SK-N-SH (cell line): ENCODE data around the gene XRCC5. TPM values are rescaled to one million over a fixed set of nuclear protein-coding genes. Genes with fewer than 3 reads are reported as not detected.

Source experiments
- CTCF ChIA-PET: fragments of 300-600, 350-600 bp; formaldehyde crosslinking; extraction: SDS; loops from one replicate; lab custom pipeline; 2021; lab: Yijun Ruan, JAX
- POLR2A ChIA-PET: fragments of 350-600 bp; sonication (Branson Sonifier 250); formaldehyde crosslinking; extraction: SDS; loops from one replicate; lab custom pipeline; 2020; ENCODE audit warnings: antibody characterized with exemption, inconsistent platforms; lab: Yijun Ruan, JAX
- DNase-seq: peaks from one replicate; pipeline ENCODE4 v3.0.0; 2012
- H2AFZ ChIP-seq: fragments of 200-600 bp; sonication (generic); 2 replicates; pipeline ENCODE4 v1.8.1; 2016; ENCODE audit warnings: antibody characterized with exemption, mild to moderate bottlenecking, low read depth
- H3F3A ChIP-seq: fragments of 200-600 bp; sonication (generic); replicated peaks from 2 replicates; pipeline ENCODE3; 2016; ENCODE audit warnings: antibody characterized with exemption, mild to moderate bottlenecking; ENCODE audit not compliant: insufficient read depth
- H3K27ac ChIP-seq, 2 experiments: fragments of 200-500 bp in 1 of 2; fragments of 200-600 bp in 1 of 2; sonication (Bioruptor generic) in 1 of 2; sonication (generic), shearing (Covaris generic) in 1 of 2; 2 replicates each; pipeline versions ENCODE4 v1.5.1 to v1.6.1; 2014 to 2016; ENCODE audit warnings: low read depth in 2 of 2, inconsistent platforms in 1 of 2, low read length in 1 of 2, mild to moderate bottlenecking in 1 of 2, mixed read lengths in 1 of 2
- H3K27me3 ChIP-seq: fragments of 200-600 bp; sonication (generic), shearing (Covaris generic); 2 replicates; pipeline ENCODE4 v1.6.1; 2016; ENCODE audit warnings: mixed run types; ENCODE audit not compliant: insufficient read depth
- H3K36me3 ChIP-seq, 2 experiments: fragments of 200-500 bp in 1 of 2; fragments of 200-600 bp in 1 of 2; sonication (Bioruptor generic) in 1 of 2; sonication (generic) in 1 of 2; replicated peaks in 1 of 2; 2 replicates each; pipeline versions ENCODE3 to v1.5.1; 2014 to 2016; ENCODE audit warnings: low read length in 1 of 2, mild to moderate bottlenecking in 1 of 2; ENCODE audit not compliant: insufficient read depth in 2 of 2, control insufficient read depth in 1 of 2
- H3K4me1 ChIP-seq, 2 experiments: fragments of 200-500 bp in 1 of 2; fragments of 200-600 bp in 1 of 2; sonication (Bioruptor generic) in 1 of 2; sonication (generic), shearing (Covaris generic) in 1 of 2; 2 replicates each; pipeline versions ENCODE4 v1.5.1 to v1.6.1; 2014 to 2016; ENCODE audit warnings: low read depth in 1 of 2, low read length in 1 of 2, mixed run types in 1 of 2; ENCODE audit not compliant: insufficient read depth in 2 of 2, control insufficient read depth in 1 of 2
- H3K4me2 ChIP-seq: fragments of 200-600 bp; sonication (generic), shearing (Covaris generic); 2 replicates; pipeline ENCODE4 v1.6.1; 2017; ENCODE audit warnings: mixed run types
- H3K4me3 ChIP-seq, 2 experiments: fragments of 200-500 bp in 1 of 2; fragments of 200-600 bp in 1 of 2; sonication (Bioruptor generic) in 1 of 2; sonication (generic), shearing (Covaris generic) in 1 of 2; 2 replicates each; pipeline versions ENCODE4 v1.5.1 to v1.8.1; 2014 to 2016; ENCODE audit warnings: low read depth in 2 of 2, inconsistent platforms in 1 of 2, low read length in 1 of 2, mild to moderate bottlenecking in 1 of 2, mixed read lengths in 1 of 2, moderate library complexity in 1 of 2
- H3K79me2 ChIP-seq: fragments of 200-600 bp; sonication (generic); 2 replicates; pipeline ENCODE4 v1.8.1; 2017; ENCODE audit warnings: mild to moderate bottlenecking; ENCODE audit not compliant: insufficient read depth
- H3K9ac ChIP-seq: fragments of 200-600 bp; sonication (generic); 2 replicates; pipeline ENCODE4 v1.6.1; 2017; ENCODE audit warnings: mixed run types
- H3K9me2 ChIP-seq: fragments of 200-600 bp; sonication (generic); 2 replicates; pipeline ENCODE4 v1.6.1; 2017; ENCODE audit warnings: mixed run types
- H3K9me3 ChIP-seq: fragments of 200-600 bp; sonication (generic); 2 replicates; pipeline ENCODE4 v1.6.1; 2017; ENCODE audit warnings: mixed run types, mild to moderate bottlenecking, moderate library complexity
- H4K20me1 ChIP-seq: fragments of 200-600 bp; sonication (generic); 2 replicates; pipeline ENCODE4 v1.6.1; 2017; ENCODE audit warnings: mild to moderate bottlenecking, mixed run types; ENCODE audit not compliant: insufficient read depth
- ELF1 ChIP-seq: IDR thresholded peaks from 2 replicates; pipeline ENCODE4 v1.4.0; 2012
- FOSL2 ChIP-seq: IDR thresholded peaks from 2 replicates; pipeline ENCODE4 v1.4.0; 2012; ENCODE audit warnings: low read depth, mild to moderate bottlenecking, moderate library complexity, borderline replicate concordance
- GABPA ChIP-seq: IDR thresholded peaks from 2 replicates; pipeline ENCODE4 v1.4.0; 2012; ENCODE audit warnings: low read depth, mild to moderate bottlenecking
- GATA2 ChIP-seq: sonication (generic); formaldehyde crosslinking; IDR thresholded peaks from 2 replicates; pipeline ENCODE4 v1.5.0; 2020; ENCODE audit warnings: mild to moderate bottlenecking, missing genetic modification reagents
- MEF2A ChIP-seq: IDR thresholded peaks from 2 replicates; pipeline ENCODE4 v1.4.0; 2012; ENCODE audit warnings: low read depth, borderline replicate concordance
- POLR2AphosphoS5 ChIP-seq: IDR thresholded peaks from 2 replicates; pipeline ENCODE4 v1.6.1; 2012; ENCODE audit warnings: low read depth, low read length
- RAD21 ChIP-seq: IDR thresholded peaks from 2 replicates; pipeline ENCODE4 v1.6.1; 2012; ENCODE audit warnings: mild to moderate bottlenecking, low read length
- RCOR1 ChIP-seq: fragments of 150-350 bp; IDR thresholded peaks from 2 replicates; pipeline ENCODE4 v1.6.1; 2017; ENCODE audit warnings: antibody characterized with exemption, low read length
- REST ChIP-seq: IDR thresholded peaks from 2 replicates; pipeline ENCODE4 v1.6.1; 2012; ENCODE audit warnings: mild to moderate bottlenecking, low read depth, low read length, moderate library complexity
- TEAD4 ChIP-seq: IDR thresholded peaks from 2 replicates; pipeline ENCODE4 v1.4.0; 2012; ENCODE audit warnings: mild to moderate bottlenecking, borderline replicate concordance; ENCODE audit not compliant: insufficient read depth
- WGBS: methylation state at CpG from one replicate; pipeline ENCODE4 v1.1.6; 2017; ENCODE audit warnings: low lambda C conversion rate; 5-methylcytosine and 5-hydroxymethylcytosine counted together
- polyA plus RNA-seq, 3 experiments: library from polyadenylated mRNA; depleted of rRNA; stranded (reverse); fragments of >200 nt; gene quantifications; 2 replicates each; pipeline ENCODE4 v1.2.3, GENCODE V29; 2012
- TF ChIP-seq, protein P1 (sequence below): IDR thresholded peaks from 2 replicates; pipeline ENCODE4; 2012
- TF ChIP-seq, protein P2 (sequence below): fragments of 200-600 bp; sonication (generic); IDR thresholded peaks from 2 replicates; pipeline ENCODE4 v1.6.1; 2017; ENCODE audit warnings: antibody characterized with exemption, mild to moderate bottlenecking, moderate library complexity

The XRCC5 gene
- polyA plus RNA-seq, 1 of the 3 experiments (the other 2 are of a cell fraction), result 125 TPM

DNA sequence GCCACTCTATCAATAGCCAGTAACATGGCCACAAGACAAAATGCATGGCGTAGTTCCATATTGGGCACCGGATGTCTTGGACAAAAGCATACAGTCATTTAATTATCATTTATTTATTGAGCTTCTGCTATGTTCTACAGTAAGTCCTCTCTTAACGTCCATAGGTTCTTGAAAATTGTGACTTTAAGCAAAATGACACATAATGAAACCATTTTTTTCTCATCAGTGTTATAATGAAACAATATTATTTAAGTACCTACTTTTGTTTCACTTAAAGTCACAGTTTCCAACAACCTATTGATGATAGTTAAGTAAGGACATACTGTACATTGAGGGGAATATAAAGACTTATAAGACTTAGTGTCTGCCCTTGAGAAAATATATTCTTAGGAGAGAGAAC lies 84.9 kb downstream of the XRCC5 start:
- DNase-seq, result no peak
- Histone ChIP-seq H3K79me2 (peaks cover 62% of the 10 kb centered on the region), H2AFZ (no peak overlapping the region), H4K20me1 (peaks cover 5% of the 10 kb centered on the region), H3K9me3 (no peaks in the 10 kb centered on the region), H3K27me3 (no peaks in the 10 kb centered on the region), H3F3A (peaks cover 37% of the 10 kb centered on the region), H3K9me2 (no peaks in the 10 kb centered on the region), H3K4me3 (no peak overlapping the region), H3K36me3 (peaks cover 80 to 81% of the 10 kb centered on the region in 2 experiments), H3K9ac (no peak overlapping the region), H3K4me2 (no peak overlapping the region), H3K27ac (no peak overlapping the region), H3K4me1 (peaks cover 13 to 23% of the 10 kb centered on the region in 2 experiments; a peak in 3 of 4 replicates)
- CTCF ChIA-PET, result no interaction called here
- 96% methylated on average over 3 of the region's 3 CpGs for WGBS
- TF ChIP-seq RCOR1 (no peak), GATA2 (CRISPR knock-in tag) (no peak), ELF1 (no peak), REST (no peak), MEF2A (no peak), RAD21 (no peak), FOSL2 (no peak), GABPA (no peak), TEAD4 (no peak), POLR2AphosphoS5 (no peak)
- TF ChIP-seq, protein P1, sequence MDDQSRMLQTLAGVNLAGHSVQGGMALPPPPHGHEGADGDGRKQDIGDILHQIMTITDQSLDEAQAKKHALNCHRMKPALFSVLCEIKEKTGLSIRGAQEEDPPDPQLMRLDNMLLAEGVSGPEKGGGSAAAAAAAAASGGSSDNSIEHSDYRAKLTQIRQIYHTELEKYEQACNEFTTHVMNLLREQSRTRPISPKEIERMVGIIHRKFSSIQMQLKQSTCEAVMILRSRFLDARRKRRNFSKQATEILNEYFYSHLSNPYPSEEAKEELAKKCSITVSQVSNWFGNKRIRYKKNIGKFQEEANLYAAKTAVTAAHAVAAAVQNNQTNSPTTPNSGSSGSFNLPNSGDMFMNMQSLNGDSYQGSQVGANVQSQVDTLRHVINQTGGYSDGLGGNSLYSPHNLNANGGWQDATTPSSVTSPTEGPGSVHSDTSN, result no peak
- TF ChIP-seq, protein P2, sequence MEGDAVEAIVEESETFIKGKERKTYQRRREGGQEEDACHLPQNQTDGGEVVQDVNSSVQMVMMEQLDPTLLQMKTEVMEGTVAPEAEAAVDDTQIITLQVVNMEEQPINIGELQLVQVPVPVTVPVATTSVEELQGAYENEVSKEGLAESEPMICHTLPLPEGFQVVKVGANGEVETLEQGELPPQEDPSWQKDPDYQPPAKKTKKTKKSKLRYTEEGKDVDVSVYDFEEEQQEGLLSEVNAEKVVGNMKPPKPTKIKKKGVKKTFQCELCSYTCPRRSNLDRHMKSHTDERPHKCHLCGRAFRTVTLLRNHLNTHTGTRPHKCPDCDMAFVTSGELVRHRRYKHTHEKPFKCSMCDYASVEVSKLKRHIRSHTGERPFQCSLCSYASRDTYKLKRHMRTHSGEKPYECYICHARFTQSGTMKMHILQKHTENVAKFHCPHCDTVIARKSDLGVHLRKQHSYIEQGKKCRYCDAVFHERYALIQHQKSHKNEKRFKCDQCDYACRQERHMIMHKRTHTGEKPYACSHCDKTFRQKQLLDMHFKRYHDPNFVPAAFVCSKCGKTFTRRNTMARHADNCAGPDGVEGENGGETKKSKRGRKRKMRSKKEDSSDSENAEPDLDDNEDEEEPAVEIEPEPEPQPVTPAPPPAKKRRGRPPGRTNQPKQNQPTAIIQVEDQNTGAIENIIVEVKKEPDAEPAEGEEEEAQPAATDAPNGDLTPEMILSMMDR, result no peak
- POLR2A ChIA-PET, result no interaction called here
